ENCODE data around the gene SPON1.
"Not testable (repeated sequence)": the region's sequence is repeated elsewhere in the genome, so short reads cannot be mapped to it uniquely, and the experiment has no call there.

The SPON1 gene

DNA sequence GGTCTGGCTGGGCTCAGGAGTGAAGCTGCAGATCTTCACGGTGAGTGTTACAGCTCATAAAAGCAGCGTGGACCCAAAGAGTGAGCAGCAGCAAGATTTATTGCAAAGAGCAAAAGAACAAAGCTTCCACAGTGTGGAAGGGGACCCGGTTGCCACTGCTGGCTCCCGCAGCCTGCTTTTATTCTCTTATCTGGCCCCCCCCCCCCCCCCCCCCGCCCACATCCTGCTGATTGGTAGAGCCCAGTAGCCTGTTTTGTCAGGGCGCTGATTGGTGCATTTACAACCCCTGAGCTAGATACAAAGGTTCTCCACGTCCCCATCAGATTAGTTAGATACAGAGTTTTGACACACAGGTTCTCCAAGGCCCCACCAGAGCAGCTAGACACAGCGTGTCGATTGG, 128.1 kb downstream of the SPON1 start:
- not testable (repeated sequence) for DNase-seq

DNA sequence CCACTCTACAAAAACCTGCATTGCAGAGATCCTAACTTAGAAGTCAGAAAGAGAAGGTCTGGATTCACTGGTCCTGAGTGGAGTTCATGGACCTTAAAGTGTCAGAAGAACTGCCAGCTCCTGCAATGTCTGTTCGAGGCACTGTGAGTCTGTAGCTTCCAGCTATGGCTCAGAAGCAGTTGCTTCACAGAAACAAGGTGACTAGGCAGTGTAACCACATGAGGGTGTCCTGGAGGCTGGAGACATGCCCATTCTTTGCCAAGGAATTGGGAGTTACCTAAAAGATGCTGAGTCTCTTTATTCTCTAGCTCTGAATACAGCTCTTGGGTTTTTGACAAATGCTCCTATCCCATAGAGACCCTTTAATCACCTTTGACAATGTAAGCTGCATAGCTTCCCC, 130.5 kb downstream of the SPON1 start:
- DNase-seq, result no peak

DNA sequence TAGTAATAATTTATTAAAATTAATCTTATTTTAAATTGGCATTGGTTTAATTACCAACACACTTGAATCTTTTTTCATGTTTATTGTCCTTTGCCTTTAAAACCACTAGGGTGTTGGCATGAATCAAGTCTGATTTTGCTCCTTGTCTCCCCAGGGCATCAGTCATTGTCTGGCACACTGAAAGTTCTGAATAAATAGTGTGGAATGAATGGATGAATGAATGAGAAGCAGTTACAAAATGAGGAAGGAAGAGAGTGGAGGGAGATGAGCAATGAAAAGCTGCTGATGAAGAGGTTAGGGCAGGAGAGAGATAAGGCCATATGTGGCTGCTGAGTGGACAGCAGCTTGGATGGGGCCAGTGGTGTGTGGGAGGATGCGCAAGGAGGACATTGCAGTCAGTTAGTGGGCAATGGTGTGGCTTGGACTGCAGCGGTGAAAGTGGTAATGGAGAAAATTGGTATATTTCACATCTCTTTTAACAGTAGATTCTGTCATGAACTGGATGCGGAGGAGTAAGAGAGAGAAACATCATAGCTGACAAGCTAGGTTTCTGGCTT, 132.0 kb downstream of the SPON1 start:
- no peak for DNase-seq

DNA sequence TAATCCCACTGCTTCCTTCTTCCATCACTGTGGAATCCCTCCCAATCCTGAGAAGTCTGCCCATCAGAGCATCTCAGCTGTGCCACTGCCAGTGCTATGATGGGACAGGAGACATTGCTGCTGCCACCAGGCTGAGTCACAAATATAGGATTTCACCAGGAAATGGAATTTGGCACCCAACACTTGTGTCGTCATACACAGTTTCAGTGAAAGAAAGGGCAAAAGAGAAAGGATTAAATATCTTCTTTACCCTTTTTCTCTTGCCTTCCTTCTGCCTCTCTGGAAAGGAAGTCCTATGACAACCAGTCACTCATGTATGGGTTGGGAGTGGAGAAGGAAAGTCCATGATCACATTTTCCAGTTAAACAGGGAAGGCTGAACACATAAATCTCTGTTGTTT, 133.4 kb downstream of the SPON1 start:
- no peak for DNase-seq

DNA sequence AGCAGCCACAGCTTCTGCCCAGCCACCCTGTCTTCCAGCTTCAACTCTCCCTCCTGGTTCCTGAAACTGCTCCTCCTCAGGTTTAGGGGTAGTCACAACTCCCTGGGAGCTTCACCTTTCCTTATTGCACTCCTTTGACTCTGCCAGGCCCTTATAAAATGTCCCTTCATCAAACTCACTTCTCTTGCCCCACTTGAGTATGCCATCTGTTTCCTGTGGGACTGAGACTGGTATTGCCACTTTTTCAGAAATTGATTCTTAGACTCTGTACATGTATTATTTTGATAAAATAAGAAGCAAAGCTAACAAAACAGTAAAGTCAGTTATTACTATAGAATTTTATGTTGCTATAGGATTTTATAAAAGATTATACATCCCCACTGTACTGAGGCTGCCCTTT, 134.1 kb downstream of the SPON1 start:
- DNase-seq, result no peak

DNA sequence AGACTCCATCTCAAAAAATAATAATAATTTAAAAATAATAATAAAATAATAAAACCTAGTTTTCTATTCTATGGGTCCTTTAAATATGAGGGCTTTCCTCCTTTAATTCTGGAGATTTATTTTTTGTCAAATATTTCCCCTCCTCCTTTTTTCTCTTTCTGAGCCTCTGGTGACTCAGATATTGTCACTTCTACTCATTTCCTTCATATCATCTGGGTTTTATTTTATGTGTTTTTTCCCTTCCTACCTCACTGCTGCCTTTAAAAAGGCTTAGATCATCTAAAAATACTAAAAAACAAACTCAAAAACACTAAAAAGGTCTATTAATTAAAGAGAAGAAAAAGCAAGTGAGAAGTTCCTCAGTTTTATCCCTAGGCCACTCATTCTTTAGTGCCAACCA, 138.9 kb downstream of the SPON1 start:
- no peak for DNase-seq

DNA sequence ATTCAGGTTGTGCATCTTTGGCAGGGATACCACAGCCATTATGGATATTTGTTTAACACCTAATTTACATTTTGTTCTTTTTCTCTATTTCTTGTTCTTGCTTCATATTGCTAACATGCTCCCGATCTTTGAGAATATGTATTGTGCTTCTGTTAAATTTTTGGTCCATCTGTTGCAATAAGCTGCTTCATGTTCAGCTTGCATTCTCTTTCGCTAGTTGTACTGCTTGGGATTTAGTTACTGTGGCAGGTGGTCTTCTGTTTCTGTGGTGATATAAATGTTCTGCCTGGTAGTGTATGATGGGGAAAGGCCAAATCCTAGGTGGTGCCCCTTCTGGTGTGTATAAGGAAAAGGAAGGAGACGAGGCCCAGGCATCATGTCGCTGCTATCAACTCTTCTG, 140.2 kb downstream of the SPON1 start:
- DNase-seq, result no peak

DNA sequence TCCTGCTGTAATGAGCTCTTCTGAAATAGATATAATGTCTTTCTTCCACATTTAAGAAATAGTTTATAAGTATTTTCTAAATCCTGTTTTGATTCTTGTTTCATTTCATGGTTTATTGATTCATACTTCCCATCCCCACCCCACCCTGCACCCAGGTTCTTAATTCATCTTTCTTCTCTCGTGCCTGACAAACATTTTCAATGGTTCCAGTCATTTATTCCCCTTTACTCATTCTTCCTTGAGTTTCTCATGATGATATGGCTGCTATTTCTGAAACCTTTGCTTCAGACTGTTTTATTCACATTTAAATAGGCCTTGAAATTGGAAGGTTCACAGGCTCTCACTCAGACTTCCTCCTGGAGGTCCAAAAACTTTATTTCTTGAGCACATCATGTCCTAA, 142.9 kb downstream of the SPON1 start:
- DNase-seq, result no peak

DNA sequence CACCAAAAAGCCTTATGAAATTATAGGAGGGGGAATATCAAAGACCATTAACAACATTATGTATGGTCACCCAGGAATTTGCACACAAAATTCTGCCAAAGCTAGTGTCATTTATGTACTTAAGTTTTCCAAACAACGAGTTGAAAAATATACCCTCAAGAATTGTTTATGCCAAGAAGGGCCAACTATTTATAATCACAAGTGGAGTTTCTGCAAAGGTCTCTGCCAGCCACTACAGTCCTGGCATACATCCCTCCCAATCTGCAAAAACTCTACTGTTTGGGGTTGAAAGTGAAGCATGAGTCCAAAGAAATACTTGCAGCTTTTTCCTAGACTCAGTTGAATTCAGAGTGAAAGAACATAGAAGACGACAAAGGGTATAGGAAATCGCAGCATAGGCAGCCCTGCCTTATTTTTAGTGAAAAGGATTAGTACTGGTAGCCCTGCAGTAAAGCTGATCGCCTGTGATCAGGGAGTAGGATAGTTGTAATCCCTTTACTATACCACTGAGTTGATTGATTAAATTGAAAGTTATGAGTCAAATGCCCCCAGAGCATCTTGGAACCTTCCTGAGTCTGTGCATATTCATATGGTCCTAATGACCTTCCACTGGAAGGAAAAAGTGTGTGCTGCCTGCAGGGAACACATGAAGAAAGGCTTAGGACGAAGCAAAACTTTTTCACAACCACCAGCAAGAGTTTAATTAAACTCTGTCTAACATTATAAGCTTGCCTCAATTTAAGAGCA, 144.0 kb downstream of the SPON1 start:
- no peak for DNase-seq

DNA sequence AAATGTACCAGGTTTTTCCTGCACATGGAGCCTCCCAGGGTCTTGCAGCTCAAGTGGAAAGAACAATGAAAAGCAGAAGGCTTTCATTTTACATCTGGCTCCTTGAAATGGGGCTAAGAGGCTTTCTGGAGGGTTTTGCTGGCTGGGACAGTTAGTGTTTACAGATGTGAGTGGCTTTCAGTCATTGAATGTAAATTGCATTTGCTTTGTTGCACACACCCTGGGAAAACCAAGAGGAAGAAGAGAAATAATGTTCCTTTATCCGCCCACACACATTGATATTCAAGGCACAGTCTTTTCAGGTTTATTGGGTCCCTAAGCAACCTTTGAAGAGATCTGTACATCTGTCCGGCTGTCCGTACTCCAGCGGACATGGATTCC, 144.5 kb downstream of the SPON1 start:
- DNase-seq, result no peak

DNA sequence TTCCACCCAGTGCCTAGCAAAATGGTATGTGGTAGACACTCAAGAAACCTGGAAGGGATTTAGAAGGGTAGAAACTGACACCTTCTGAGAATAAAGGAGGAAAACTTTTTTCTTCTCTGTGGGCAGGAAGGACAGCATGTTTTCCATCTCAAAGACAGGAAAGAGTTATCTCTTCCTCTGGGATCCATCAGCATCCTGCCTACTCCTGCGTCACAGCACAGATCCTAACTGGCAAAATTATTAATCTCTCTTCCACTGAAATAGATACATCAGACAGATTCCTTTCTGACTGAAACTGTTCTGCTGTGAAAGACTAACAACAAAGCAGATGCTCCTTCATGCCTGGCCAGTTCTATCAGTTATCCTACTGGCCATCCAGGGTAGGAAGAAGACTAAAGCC, 147.2 kb downstream of the SPON1 start:
- no peak for DNase-seq

DNA sequence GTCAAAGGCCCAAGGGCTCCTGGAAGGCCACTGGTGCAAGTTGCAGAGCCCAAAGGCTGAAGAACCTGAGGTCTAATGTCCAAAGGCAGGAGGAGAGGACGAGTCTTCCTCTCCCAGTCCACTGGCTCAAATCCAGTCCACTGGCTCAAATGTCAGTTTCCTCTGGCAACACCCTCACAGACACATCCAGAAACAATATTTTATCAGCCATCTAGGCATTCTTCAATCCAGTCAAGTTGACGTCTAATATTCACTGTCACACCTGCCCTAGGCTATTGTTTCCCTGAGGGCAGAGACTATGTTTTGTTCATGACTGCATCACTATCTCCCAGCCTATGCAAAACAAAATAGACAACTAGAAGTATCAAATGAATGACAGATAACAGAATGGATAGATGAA, 148.1 kb downstream of the SPON1 start:
- DNase-seq, result no peak

DNA sequence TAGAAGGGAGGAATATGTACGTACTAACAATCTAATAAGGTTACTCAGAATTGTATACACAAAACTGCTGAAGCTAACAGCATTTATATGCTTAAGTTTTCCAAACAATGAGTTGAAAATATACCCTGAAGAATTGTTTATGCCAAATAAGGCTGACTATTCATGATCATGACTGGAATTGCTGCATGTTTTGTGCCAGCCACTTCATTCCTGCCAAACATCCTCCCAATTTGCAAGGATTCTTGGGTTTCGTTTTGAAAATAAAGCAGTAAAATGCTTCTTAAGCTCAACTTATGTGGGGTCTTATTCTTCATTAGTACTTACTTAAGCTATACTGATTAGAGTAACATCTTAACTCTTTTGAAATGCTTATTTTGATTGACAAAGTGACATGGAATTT, 149.0 kb downstream of the SPON1 start:
- no peak for DNase-seq

DNA sequence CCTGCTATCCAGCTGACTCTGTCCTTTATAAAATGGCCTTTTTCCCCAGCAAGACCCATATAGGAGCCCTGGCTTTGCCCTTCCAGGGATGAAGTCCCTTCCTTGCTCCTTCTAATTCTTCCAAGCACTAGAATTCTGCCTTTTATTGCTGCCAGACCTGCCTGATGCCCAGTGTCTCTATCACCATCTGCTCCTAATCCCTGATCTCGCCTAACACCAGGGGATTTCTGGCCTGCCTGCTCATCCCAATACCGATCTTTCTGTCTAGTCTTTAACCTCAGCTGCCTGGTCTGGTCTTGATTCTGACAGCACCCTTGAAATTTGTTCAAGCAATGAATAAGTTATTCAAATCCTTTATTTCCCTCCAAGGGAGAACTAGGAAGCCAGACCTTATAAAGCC, 150.2 kb downstream of the SPON1 start:
- DNase-seq, result no peak

DNA sequence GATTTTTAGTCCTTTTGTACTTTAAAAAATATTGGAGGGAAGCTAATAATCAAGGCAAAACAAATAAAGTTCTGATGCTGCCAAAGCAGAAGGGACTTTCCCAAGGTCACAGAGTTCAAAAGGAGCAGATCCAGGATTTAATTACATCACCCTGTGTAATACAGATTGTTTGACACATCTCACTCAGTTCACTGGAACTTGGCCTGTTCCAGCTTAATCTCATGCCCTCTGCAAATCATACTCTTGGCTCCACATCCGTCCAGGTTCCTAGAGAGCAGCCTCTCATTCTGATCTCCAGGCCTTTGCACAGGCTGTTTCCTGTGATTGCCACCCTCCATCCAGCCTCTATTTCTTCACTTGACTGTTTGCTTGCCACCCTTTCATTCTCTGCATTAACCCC, 151.7 kb downstream of the SPON1 start:
- DNase-seq, result no peak

DNA sequence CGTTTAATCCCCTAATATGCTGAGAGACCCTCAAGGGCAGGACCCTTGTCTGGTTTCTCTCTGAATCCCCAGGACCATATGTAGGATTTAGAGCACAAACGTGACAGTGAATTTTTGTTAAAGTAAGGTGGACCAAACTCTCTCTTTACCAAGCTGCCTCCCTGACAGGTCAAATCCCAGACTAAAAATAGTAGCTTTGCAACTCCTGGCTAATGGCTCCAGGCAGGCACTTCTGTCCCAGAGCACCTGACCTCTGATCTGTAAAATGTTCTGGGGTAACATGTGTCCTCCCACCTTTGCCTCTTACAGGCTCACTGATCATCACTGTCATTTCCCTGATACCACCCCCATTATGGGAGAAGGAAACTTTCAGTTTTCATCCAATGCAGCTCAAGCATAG, 152.3 kb downstream of the SPON1 start:
- DNase-seq, result no peak

DNA sequence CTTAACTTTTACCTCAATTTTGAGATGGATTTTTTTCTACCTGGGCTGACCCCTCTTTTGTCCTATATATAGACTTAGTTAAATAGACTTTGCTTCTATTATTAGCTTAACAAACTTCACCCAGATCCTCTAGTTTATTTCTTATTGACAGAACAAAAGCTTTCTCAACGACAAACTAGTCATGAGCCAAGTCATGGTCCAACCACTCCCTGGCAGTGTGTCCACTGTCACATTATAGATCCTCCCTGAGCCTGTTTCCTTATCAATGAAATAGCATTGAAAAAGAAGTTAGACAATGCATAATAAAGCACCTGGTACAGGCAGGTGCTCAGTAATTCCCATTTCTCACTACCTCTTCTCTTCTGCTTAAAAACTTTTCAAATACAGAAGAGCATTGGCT, 155.1 kb downstream of the SPON1 start:
- DNase-seq, result no peak

DNA sequence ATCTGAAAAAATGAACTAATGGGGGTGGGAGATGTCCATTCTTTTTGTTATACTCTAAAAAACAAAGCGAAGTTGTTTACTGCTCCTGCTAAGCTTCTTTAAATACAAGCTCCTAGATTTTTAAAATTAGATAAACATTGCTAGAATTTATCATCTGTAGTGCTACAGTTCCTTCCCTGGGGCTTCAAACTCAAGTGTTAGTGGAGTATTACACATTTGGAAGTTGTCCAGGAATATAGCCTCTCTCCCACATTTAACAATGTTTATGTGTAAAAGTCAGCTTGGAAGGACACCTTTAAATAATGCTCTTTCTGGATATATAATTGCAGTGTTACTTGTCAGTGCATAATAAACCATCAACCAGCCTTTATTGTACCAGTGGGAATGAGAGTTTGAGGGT, 155.5 kb downstream of the SPON1 start:
- DNase-seq, result no peak

DNA sequence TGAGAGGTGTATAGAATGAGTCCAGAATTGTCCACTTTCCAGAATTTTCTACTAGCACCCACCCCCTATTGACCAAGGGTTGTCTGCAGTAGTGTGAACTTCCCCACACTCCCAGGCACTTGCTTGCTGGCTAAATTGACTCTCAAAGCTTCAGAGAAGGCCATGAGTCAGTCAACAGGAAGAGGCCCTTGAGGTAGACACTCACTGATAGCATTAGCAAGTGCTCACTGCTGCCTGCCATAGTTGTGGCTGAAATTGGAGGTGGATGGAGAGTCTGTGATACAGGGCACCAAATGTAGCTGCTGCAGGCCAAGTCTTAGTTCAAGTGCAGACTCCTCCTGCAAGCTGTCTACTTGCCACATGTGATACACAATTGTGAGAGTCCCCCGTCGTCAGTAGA, 156.8 kb downstream of the SPON1 start:
- DNase-seq, result no peak

DNA sequence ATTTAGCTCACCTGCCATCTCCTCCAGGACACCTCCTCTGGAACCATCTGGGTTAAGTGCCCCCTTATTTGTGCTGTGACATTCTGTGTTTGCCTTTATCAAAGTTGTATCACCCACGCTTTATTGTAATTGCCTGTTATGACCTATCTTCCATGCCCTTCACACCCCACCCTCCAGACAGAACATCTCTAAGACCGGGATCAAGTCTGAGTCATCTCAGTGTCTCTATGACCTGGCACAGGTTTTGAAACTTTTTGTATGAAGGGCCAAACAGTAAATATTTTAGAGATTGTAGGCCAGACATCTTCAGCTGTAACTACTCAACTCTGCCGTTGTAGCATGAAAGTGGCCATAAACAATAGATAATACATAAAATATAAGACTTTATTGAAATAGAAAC, 161.8 kb downstream of the SPON1 start:
- DNase-seq, result no peak

DNA sequence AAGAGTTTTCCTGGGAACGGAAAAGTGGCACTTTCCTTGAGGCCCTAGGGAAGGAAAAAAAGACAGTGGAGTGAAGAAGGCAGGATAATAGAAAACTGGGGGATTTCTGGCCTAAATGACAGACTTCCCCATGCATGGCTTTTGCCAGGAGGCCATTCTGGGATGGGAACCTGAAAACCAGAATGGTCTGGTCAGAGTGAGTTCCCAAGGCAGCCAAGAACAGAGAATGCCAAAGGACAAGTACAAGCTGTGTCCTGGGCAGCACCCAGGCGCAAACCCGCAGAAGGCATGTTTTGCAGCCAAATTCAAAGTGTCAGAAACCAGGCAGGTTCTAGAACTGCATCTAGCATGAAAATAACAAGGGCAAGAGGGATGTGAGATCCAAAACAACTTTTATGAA, 162.4 kb downstream of the SPON1 start:
- DNase-seq, result no peak

DNA sequence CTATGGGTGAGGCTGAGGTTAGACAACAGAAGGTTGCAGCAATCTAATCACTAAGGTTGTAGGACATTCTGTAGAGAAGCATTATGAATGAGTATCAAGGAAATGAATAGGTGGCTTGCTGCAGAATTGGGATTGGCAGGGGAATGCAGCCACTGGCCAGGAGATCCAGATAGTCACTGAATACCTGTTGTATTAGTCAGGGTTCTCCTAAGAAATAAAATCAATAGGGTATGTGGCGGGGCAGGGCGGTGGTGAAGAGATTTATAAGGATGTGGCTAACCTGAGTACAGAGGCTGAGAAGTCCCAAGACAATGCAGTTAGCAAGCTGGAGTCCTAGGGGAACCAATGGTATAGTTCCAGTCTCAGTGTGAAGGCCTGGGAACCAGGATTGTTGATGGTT, 163.0 kb downstream of the SPON1 start:
- DNase-seq, result no peak

DNA sequence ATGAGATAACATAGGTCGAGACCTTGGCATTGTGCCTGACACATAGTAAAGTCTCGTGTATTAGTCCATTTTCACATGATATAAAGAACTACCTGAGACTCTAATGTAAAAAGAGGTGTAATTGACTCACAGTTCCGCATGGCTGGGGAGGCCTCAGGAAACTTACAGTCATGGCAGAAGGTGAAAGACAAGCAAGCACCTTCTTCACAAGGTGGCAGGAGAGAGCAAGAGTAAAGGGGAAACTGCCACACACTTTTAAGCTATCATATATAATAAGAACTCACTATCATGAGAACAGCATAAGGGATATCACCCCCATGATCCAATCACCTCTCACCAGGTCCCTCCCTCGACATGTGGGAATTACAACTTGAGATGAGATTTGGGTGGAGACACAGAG, 165.2 kb downstream of the SPON1 start:
- DNase-seq, result no peak

DNA sequence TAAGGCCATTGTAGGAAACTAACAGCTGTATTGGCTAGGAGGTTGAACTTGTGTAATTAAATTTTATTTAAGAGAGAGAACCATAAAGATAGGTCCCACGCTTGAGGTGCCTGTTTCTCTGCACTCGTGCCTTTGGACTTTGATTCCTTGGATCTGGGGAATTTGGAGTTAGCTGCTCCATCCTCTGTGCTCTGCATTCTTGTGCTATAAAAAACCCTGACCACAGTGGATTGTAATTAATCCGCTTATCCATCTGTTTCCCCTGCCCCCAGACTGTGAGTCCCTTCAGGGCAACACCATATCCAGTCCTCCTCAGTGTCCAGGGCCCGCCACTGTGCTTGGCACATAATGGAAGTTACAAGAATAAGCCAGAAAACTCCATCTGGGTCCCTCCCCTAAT, 169.8 kb downstream of the SPON1 start:
- DNase-seq, result no peak

DNA sequence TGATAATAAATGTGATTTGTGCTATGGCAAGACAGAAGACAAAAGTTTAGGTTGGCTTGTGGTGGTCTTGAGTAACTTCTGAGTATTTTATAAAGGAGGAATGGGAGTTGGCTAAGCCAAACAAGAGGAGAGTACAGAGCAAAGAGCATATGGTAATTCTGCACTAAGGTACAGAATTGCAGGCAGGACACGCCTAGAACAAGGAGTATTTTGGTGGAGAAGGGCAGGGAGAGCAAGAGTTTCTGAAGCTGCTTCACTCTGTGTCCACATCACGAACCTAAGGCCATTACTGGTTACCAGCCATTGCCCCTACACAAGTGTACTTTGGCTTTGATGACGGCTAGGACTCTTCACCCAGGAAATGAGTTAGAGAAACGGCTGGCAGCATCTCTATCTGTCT, 170.9 kb downstream of the SPON1 start:
- DNase-seq, result no peak
